GM13977 (cell line): ENCODE data around the gene FABP1.

Experiments used
- DNase-seq: peaks from one replicate; pipeline ENCODE4 v3.0.0; 2012; ENCODE audit warnings: low spot score
- in situ Hi-C: fragments of 300-500 bp; cut with MboI; formaldehyde crosslinking; loops from one replicate; pipeline ENCODE4 v1.12.0; 2022; ENCODE audit warnings: low sequenced_read_pairs, low pct_unique_long_range_greater_than_20kb, mixed read lengths, inconsistent platforms; ENCODE audit not compliant: unreplicated experiment
- TF ChIP-seq, protein P1 (sequence below): IDR thresholded peaks from 2 replicates; pipeline ENCODE4 v1.5.1; 2012; ENCODE audit warnings: mild to moderate bottlenecking, control low read depth; ENCODE audit not compliant: insufficient read depth; ENCODE audit errors: extremely low read depth, missing control alignments

FABP1 gene

DNA sequence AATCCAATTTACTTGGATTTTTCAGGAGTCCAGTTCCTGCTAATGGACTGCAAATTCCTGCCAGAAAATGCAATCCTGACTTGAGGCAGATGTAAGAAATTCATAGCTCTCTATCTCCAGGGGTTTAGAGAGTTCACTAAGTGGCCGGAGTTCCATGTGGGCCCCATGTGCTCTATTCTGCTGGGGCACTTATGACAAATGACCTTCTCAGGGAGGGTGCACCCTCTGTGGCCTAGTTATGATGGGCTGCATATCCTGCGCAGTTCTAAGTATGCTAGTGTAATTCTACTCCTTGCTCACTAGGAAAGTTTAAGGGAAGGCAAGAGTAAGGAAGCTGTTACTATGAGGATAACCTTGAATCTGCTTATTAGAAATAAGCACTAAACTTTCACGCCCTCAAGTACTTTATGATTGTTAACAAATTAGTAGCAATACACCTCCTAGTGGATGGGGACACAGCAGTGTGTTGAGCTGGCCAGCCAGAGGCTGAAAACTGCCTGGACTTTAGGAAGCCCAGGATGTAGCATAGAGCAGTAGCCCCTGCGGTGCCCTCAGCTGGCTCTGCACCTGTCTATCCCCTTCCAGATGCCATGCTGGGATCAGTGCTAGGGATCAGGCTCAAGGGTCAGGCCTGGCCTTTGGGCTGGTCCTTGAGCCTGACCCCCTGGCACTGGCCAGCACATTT is 45.8 kb downstream of the FABP1 start:
- TF ChIP-seq, protein P1, sequence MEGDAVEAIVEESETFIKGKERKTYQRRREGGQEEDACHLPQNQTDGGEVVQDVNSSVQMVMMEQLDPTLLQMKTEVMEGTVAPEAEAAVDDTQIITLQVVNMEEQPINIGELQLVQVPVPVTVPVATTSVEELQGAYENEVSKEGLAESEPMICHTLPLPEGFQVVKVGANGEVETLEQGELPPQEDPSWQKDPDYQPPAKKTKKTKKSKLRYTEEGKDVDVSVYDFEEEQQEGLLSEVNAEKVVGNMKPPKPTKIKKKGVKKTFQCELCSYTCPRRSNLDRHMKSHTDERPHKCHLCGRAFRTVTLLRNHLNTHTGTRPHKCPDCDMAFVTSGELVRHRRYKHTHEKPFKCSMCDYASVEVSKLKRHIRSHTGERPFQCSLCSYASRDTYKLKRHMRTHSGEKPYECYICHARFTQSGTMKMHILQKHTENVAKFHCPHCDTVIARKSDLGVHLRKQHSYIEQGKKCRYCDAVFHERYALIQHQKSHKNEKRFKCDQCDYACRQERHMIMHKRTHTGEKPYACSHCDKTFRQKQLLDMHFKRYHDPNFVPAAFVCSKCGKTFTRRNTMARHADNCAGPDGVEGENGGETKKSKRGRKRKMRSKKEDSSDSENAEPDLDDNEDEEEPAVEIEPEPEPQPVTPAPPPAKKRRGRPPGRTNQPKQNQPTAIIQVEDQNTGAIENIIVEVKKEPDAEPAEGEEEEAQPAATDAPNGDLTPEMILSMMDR: no peak
- in situ Hi-C loops: no loop called here
- DNase-seq: no peak

DNA sequence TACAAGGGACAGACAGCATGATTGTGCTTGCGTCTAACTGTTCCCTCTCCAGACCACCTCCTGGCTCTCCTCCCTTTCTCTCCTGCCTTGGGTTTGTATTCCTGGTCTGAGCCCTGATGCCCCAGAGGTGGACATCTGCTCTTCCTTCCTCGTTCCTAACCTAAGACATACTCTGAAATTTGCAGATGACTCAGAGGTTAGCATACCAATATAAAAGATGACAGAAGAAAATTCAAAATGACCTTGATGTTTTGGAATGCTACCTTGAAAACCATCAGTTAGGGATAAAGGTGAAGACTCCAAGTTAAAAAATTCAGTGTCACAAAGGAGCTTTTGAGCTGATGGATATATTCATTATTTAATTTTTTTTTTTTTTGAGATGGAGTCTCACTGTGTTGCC is 47.3 kb downstream of the FABP1 start:
- no peak for DNase-seq
- in situ Hi-C loops: no loop called here

DNA sequence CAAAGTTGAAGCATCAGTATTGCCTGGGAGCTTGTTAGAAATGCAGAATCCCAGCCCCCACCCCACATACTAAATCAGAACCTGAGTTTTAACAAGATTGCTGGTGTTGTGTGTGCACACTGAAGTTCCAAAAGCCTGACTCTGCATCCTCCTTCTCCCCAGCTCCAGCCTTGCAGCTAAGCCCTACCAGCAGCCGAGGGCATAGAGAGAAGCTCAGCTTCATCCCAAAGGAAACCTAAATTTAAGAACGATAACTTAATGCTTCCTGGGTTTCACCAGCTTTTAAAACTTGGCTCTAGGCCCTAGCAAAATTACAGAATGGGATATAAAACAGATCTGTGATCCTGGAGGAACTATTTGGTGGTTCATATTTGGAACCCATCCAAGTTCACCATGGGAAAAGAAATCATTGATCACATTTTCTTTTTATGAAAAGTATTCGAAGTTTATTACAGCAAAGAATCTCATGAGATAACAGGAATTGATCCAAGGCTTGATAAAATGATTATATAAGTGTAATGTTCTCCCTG is 49.2 kb downstream of the FABP1 start:
- no peak for DNase-seq
- in situ Hi-C loops: no loop called here
- TF ChIP-seq, protein P1: no peak

More for the DNA sequence above, 47.3 kb downstream of the FABP1 start:
- TF ChIP-seq, protein P1: no peak

DNA sequence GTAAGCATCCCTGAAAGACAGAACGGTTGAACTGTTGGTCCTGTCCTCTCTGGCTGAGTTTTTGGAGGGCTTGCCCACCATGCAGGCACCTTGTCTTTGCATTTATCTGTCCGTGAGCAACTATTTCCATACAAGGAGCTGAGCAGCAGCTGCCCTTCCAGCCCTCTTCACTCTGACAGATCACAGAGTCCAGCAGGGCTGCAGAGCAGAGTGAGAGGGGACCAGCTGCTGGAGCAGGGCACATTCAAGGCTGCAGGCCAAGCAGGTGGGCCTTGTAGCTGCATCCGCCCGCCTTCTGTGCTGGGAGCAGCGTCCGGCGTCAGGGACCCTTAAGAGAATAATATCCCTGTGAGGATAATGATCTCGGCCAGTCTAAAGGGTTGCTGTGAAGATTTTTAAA is 50.8 kb downstream of the FABP1 start:
- DNase-seq: no peak
- TF ChIP-seq, protein P1: no peak
- in situ Hi-C loops: no loop called here

DNA sequence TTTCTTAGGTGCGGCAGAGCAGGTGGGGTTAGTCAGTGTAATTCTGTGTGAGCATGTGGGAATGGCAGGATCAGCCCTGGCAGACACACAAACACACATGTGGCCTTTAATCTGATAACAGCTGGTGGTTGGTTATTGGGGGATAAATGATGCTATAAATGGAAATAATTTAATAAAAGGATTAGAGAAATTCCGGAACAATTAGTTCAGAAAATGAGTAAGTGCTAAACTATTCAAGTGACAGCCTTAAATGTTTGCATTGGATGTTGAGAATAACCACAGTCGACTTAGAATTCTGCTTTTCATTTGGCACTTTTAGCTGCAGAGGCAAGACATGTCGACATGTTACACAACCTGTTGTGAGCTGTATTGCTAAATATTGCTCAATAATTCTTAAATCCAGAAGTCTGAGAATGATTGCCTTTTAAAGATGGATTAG is 53.0 kb downstream of the FABP1 start:
- TF ChIP-seq, protein P1: no peak
- no peak for DNase-seq
- in situ Hi-C loops: no loop called here

DNA sequence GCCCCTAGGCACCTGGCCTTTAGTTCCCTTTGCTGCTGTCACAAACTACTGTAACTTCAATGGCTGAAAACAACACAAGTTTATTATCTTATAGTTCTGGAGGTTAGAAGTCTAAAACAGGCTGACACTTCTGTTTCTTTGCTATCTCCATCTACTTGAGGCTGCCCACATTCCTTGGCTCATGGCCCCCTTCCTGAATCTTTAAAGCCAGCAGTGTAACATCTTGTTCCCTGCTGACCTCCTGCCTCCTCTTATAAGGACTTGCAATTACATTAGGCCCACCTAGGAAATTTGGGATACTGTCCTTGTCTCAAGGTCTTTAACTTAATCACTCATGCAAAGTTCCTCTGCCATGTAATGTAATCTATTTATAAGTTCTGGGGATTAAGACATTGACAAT is 53.7 kb downstream of the FABP1 start:
- no peak for DNase-seq
- TF ChIP-seq, protein P1: no peak
- in situ Hi-C loops: no loop called here
